Mesothelial cell of epicardium (in vitro differentiated cells): ENCODE measurements around the gene RSPH10B2. TPM values are rescaled to one million over a fixed set of nuclear protein-coding genes. Genes with fewer than 3 reads are reported as not detected.
A peak's percentile ranks its signal among the peaks of the same experiment; 100 is the strongest.
"Not testable (repeated sequence)": the region's sequence is repeated elsewhere in the genome, so short reads cannot be mapped to it uniquely, and the experiment has no call there.

ENCODE experiments used
- DNase-seq, 2 experiments: peaks; one replicate each; pipeline ENCODE4 v3.0.0; 2021; ENCODE audit warnings: low spot score in 2 of 2; ENCODE audit not compliant: unreplicated experiment in 2 of 2
- H3K27ac Mint-ChIP-seq: 2 replicates; pipeline ENCODE4 v1.8.0; 2021; ENCODE audit warnings: mixed read lengths
- H3K27me3 Mint-ChIP-seq: 2 replicates; pipeline ENCODE4 v1.8.0; 2021; ENCODE audit warnings: low read depth, mixed read lengths
- H3K36me3 Mint-ChIP-seq: 2 replicates; pipeline ENCODE4 v1.8.0; 2021; ENCODE audit warnings: mixed read lengths
- H3K4me1 Mint-ChIP-seq: 2 replicates; pipeline ENCODE4 v1.8.0; 2021; ENCODE audit warnings: mixed read lengths
- H3K4me3 Mint-ChIP-seq: 2 replicates; pipeline ENCODE4 v1.8.0; 2021; ENCODE audit warnings: mild to moderate bottlenecking, moderate library complexity, mixed read lengths
- H3K9me3 Mint-ChIP-seq: 2 replicates; pipeline ENCODE4 v1.8.0; 2021; ENCODE audit warnings: mixed read lengths
- total RNA-seq: library from RNA; stranded (reverse); gene quantifications from 3 replicates; pipeline ENCODE4 v1.2.1, GENCODE V29; 2021
- TF ChIP-seq, protein P1 (sequence below): fragments of 200-600 bp; sonication (generic); IDR thresholded peaks from one replicate; pipeline ENCODE4 v1.5.0; 2021; ENCODE audit warnings: antibody characterized with exemption; ENCODE audit not compliant: unreplicated experiment

Gene RSPH10B2
- total RNA-seq, 1 donor from 2014 or later: 0.45 TPM

DNA sequence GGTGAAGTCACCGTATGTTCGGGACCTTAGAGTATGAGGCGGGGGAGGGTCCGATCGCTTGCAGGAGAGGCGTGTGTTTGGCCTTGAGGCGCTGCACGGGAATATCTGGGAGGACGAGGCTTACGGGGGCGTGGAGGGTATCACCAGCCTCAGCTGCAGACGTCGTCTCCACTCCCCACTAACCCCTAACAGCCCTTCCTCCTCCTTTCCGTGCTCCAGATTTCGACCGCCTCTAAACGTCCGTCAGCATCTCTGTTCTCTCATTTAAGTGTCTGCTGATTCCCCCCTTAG is 23.6 kb upstream of the RSPH10B2 start:
- TF ChIP-seq, protein P1, sequence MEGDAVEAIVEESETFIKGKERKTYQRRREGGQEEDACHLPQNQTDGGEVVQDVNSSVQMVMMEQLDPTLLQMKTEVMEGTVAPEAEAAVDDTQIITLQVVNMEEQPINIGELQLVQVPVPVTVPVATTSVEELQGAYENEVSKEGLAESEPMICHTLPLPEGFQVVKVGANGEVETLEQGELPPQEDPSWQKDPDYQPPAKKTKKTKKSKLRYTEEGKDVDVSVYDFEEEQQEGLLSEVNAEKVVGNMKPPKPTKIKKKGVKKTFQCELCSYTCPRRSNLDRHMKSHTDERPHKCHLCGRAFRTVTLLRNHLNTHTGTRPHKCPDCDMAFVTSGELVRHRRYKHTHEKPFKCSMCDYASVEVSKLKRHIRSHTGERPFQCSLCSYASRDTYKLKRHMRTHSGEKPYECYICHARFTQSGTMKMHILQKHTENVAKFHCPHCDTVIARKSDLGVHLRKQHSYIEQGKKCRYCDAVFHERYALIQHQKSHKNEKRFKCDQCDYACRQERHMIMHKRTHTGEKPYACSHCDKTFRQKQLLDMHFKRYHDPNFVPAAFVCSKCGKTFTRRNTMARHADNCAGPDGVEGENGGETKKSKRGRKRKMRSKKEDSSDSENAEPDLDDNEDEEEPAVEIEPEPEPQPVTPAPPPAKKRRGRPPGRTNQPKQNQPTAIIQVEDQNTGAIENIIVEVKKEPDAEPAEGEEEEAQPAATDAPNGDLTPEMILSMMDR: no peak
- DNase-seq: no peak
- Mint-ChIP-seq H3K4me1 (peaks cover 16% of the 10 kb centered on the region), H3K27ac (peak overlapping the region; percentile 79), H3K27me3 (peaks cover 5% of the 10 kb centered on the region), H3K9me3 (peaks cover 3% of the 10 kb centered on the region), H3K36me3 (peaks cover 23% of the 10 kb centered on the region), H3K4me3 (peak overlapping the region; percentile 83)

DNA sequence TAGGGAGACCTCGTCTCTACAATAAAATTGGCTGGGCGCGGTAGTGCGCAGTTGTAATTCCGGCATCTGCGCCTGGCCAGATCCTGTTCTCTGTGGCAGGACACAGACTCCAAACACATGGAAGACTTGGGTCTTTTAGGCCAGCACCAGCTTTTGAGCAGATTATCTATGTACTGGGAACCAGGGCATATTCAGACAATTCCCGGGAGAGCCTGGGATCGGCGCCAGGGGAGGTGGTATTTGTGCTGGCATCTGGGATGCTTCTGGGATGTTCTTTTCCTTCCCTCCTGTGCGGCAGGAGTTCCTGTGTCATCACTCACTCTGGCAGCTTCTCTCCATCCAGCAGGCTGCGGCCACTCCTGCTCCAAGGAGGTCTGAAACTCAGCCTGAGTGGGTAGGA is 15.5 kb upstream of the RSPH10B2 start:
- H3K36me3 Mint-ChIP-seq: peaks cover 36% of the 10 kb centered on the region
- H3K27ac Mint-ChIP-seq, H3K4me1 Mint-ChIP-seq, H3K9me3 Mint-ChIP-seq, DNase-seq, H3K27me3 Mint-ChIP-seq, H3K4me3 Mint-ChIP-seq: not testable (repeated sequence)

DNA sequence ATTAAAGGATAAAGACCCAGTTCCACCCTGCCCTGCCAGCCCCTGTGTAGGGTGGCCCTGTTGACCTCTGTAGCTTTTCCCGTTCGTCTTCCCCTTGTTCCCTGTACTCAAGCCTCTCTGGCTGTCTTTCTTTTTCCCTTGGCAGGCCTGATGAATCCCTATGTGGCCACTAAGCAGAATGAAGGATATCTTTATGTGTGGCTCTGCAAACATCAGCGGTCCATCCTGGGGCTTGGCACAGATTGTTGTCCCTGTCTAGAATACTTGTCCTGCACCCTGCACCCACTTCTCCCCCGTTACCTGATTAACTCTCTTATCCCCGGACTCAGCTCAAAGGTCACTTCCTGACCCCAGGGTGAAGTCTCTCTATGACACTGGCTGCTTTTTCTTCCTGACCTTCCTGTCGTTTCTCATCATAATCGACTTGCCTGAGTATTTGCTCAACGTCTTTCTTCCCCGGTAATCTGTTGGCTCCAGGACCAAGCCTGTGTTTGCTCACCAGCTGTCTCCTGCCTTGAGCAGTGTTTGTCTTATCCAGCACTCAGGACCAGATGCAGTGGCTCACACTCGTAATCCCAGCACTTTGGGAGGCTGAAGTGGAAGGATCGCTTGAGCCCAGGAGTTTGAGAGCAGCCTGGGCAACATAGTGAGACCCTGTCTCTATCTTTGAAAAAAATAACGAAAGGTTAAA is 9.3 kb upstream of the RSPH10B2 start:
- H3K27me3 Mint-ChIP-seq, H3K27ac Mint-ChIP-seq, H3K4me3 Mint-ChIP-seq, DNase-seq, H3K9me3 Mint-ChIP-seq, H3K4me1 Mint-ChIP-seq: not testable (repeated sequence)
- peaks cover 16% of the 10 kb centered on the region for H3K36me3 Mint-ChIP-seq

DNA sequence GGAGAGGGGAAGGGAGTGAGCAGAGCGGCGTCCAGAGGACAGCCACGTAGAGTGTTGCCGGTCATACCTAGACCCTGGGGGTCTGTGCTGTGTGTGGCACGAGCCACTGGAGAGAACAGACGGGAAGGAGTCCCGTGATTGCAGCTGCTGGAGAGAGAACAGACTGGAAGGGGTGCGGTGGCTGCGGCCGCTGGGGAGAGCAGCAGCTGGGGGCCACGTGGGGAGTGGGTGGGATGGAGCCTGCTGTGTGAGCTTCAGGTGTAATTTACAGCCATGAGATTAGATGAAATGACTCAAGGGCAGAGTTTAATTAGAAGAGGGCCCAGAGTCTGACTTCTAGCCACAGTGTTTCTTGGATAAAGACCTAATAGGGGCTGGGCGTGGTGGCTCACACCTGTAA is 4.6 kb upstream of the RSPH10B2 start:
- not testable (repeated sequence) for H3K4me3 Mint-ChIP-seq, H3K27ac Mint-ChIP-seq, H3K27me3 Mint-ChIP-seq, H3K4me1 Mint-ChIP-seq, DNase-seq, H3K9me3 Mint-ChIP-seq, H3K36me3 Mint-ChIP-seq

DNA sequence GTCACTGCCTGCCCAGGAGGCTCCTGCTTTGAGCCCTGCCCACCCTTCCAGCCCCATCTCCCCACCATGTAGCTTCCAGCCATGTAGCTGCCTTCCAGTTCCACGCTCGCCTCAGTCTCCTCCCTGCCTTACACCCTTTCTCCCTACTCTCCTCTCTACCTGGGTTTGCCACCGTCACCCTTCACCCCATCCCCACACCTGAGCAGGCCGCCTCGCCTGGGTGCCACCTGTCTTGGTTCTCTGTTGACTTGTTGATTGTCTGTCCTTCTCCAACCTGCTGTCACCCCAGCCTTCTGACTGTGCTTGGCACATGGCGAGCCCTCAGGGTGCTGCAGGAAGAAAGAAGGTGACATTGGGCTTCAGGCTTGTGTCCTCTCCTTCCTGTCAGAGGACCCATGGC is 3.7 kb upstream of the RSPH10B2 start:
- not testable (repeated sequence) for H3K4me3 Mint-ChIP-seq, H3K27me3 Mint-ChIP-seq, H3K9me3 Mint-ChIP-seq, H3K36me3 Mint-ChIP-seq, H3K4me1 Mint-ChIP-seq, DNase-seq, H3K27ac Mint-ChIP-seq

DNA sequence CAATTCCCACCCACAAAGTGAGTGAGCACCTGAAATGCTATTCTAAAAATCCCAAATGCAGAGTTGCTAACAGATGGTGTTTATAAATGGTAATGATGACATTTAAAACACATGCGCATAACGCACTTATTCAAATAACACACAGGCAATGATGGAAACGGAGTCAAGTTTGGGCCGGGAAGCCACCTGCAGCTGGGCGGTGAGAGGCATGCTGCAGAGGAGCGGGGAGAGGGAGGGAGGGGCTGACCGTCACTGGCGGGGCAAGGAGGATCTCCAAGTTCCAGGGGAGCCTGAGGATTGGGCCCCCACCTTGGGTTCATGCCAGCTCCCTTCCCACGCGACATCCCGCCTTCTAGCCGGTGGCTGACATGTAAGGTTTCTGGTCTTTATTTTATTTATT is 7.3 kb downstream of the RSPH10B2 start:
- H3K27me3 Mint-ChIP-seq, H3K9me3 Mint-ChIP-seq, H3K4me3 Mint-ChIP-seq, H3K27ac Mint-ChIP-seq, H3K4me1 Mint-ChIP-seq, H3K36me3 Mint-ChIP-seq, DNase-seq: not testable (repeated sequence)

DNA sequence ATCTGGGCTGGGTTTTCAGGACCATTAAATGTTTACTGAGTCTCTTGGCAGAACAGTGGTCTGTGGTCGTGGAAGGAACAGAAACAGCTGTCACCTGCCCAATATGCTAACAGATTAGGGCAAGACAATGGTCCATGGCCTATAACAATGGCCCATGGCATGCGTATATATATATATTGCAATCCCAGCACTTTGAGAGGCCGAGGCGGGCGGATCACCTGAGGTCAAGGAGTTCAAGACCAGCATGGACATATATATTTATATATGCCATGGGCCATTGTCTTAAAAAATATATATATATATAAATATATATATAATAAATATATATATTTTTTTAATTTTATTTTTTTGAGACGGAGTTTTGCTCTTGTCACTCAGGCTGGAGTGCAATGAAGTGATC is 27.7 kb downstream of the RSPH10B2 start:
- not testable (repeated sequence) for H3K36me3 Mint-ChIP-seq, H3K4me1 Mint-ChIP-seq, H3K27ac Mint-ChIP-seq, DNase-seq, H3K4me3 Mint-ChIP-seq, H3K27me3 Mint-ChIP-seq, H3K9me3 Mint-ChIP-seq

DNA sequence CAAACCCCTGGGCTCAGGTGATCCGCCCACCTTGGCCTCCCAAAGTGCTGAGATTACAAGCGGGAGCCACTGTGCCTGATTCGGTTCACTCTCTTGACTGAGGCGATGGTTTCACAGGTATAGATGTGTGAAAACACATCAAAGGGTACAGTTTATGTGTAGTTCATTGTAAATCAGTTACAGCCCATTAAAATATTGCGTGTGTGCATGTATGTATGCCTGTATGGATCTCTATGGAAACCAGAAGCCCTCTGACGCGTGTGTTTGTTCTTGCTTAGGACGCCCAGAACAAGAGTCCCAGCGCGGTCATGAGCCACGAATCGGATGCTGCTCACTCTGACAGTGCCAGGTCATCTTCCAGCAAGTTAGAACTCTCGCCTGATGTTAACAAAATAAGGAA is 35.5 kb downstream of the RSPH10B2 start:
- not testable (repeated sequence) for H3K9me3 Mint-ChIP-seq, H3K4me1 Mint-ChIP-seq, DNase-seq, H3K36me3 Mint-ChIP-seq, H3K4me3 Mint-ChIP-seq, H3K27me3 Mint-ChIP-seq, H3K27ac Mint-ChIP-seq

DNA sequence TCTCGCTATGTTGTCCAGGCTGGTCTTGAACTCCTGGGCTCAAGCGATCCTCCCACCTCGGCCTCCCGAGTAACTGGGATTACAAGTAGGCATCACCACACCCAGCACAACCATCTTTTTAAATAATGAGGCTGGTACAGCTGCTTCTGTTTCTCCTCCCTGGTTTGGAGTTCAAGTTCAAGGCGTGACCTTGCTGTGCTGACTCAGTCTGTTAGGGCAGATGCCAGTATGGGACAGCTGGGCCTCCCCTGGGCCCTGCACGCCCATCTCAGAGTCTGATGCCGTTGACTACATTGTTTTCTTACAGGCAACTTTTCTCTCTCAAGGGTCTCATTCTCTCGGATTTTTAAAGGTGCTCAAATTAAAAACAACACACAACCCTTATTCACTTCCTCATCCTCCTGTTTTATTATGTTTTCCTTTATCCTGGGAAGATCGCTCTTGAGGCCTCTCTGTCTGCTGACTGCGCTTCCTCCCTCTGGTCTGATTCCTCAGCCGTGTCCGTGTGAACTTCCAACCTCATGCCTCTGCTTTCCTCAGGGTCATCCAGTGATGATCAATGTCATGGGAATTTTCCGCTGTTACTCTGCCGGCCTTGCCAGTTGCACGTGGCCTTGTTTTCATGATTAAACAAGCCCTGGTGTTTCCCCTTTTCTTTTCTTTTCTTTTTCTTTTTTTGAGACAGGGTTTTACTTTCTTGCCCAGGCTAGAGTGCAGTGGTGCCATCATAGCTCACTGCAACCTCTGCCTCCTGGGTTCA is 38.4 kb downstream of the RSPH10B2 start:
- not testable (repeated sequence) for H3K27me3 Mint-ChIP-seq, H3K9me3 Mint-ChIP-seq, H3K36me3 Mint-ChIP-seq, H3K27ac Mint-ChIP-seq, DNase-seq, H3K4me1 Mint-ChIP-seq, H3K4me3 Mint-ChIP-seq

DNA sequence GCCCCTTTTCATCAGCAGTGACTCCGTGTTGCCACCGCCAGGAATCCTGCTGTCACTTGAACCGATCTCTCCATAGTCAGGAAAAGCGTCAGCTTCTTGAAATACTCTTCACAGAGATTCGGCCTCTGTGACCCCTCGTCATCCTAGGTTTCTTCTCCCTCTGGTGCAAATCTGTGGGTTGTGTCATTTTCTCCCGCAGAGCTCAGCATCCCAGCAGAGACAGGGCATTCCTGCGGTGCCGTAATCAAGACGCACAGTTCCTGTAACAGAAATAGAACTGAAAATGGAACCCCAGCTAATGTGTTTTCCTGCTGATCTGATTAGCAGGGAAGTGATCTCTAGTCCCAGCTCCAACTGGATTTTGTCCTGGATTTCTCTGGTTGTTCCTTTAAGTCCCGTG is 40.4 kb downstream of the RSPH10B2 start:
- not testable (repeated sequence) for H3K9me3 Mint-ChIP-seq, H3K4me3 Mint-ChIP-seq, DNase-seq, H3K27me3 Mint-ChIP-seq, H3K4me1 Mint-ChIP-seq, H3K36me3 Mint-ChIP-seq, H3K27ac Mint-ChIP-seq

DNA sequence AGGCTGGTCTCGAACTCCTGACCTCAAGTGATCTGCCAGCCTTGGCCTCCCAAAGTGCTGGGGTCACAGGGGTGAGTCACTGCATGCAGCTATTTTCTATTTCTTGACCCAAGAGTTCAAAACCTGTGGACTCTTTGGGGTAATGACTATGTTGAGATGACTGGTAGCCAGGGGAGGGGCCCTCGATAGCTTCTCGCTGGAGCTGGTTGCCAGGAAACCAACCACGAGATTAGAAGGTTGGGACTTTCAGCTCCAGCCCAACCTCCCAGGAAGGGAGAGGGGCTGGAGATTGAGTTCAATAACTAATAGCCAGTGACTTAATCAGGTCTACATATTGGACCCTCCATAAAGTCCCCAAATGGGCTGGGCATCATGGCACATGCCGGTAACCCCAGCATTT is 43.3 kb downstream of the RSPH10B2 start:
- not testable (repeated sequence) for DNase-seq, H3K27ac Mint-ChIP-seq, H3K36me3 Mint-ChIP-seq, H3K4me1 Mint-ChIP-seq, H3K9me3 Mint-ChIP-seq, H3K4me3 Mint-ChIP-seq, H3K27me3 Mint-ChIP-seq

DNA sequence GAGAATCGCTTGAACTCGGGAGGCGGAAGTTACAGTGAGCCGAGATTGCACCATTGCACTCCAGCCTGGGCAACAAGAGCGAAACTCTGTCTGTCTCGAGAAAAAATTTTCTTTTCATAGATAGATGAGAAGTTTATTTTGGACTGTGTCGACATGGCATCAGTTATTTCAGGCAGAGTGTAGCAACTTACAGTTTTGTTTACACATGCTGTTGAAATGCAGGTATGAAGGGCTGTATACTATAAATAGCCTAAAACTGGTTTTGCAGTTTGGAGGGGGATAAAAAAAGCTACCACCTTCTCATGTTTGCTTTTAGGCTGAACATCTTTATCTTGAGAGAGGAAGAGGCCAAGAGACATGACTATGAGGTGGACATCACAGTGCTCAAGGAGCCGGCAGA is 44.1 kb downstream of the RSPH10B2 start:
- H3K36me3 Mint-ChIP-seq, H3K9me3 Mint-ChIP-seq, H3K4me3 Mint-ChIP-seq, H3K27me3 Mint-ChIP-seq, H3K27ac Mint-ChIP-seq, H3K4me1 Mint-ChIP-seq, DNase-seq: not testable (repeated sequence)

DNA sequence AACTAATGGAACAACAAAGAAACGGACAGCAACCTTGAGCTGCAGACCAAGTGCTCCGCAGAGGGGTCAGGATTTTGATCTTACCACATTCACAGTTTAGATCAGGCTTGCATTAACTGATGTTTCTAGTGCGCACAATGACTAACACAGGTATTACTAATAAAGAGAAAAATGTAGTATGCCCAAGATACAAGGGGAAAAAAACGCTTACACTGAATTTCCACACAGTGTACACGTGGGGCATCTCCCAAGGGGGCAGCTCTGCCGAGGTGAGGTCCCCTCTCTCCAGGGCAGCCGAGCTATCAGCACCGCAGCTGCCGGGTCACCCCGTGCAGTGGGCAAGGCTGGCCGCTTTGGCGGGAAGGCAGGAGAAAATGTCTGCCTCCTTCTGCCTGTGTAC is 46.0 kb downstream of the RSPH10B2 start:
- not testable (repeated sequence) for H3K4me1 Mint-ChIP-seq, H3K9me3 Mint-ChIP-seq, H3K4me3 Mint-ChIP-seq, DNase-seq, H3K27ac Mint-ChIP-seq, H3K27me3 Mint-ChIP-seq, H3K36me3 Mint-ChIP-seq

DNA sequence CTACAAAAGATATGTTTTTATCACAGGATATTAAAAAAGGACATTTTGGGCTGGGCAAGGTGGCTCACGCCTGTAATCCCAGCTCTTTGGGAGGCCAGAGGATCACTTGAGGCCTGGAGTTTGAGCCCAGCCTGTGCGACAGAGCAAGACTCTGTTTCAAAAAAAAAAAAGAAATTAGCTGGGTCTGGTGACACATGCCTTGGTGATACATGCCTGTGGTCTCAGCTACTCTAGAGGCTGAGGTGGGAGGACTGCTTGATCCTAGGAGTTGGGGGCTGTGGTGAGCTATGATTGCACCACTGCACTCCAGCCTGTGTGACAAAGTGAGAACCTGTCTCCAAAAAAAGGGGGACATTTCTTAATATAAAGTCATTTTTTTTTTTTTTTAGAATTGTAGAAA is 46.4 kb downstream of the RSPH10B2 start:
- not testable (repeated sequence) for H3K27me3 Mint-ChIP-seq, H3K9me3 Mint-ChIP-seq, DNase-seq, H3K4me3 Mint-ChIP-seq, H3K27ac Mint-ChIP-seq, H3K36me3 Mint-ChIP-seq, H3K4me1 Mint-ChIP-seq
